ENCODE data around the gene DCBLD2. TPM values are rescaled to one million over a fixed set of nuclear protein-coding genes. Genes with fewer than 3 reads are reported as not detected.

Gene DCBLD2
- total and polyA plus RNA-seq, 2 donors (not counting 3 experiments of a cell fraction or from before 2014, with no cell fraction given): 28.7 to 77.3 TPM

DNA sequence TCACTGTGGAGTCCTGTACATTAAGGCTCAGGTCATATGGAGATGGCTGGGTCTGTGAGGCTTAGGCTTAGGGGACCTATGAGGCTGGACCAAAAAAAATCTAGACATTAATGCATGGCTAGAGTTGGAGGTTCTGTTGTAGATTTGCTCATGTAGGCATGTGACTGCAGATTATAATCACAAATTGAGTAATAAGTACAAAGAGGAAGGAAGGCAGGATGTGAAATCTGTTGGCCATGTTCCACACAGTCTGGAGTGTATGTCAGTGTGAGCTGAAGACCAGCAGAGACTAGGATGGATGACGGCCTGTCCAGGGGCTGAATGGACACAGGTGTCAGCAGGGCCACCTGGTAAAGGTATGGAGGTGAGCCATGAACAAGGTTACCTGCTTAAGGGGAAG is 138.4 kb downstream of the DCBLD2 start, which contains the start of gene ST3GAL6:
Gene ST3GAL6 (plus strand): TSS at position 265 of the 400 bp plus-strand sequence. CDS start 5,101 bp downstream, outside the sequence.
- Histone ChIP-seq H3K4me3 (replicated peaks in 1 of 3; ENCODE audit: insufficient read depth in 1 of 3, low read depth in 1 of 3, low read length in 3 of 3) (peak within 1 kb of the TSS in 1 of 3 experiments; percentile 9), H3K27ac (ENCODE audit: insufficient read depth, low read depth, low read length) (peak within 1 kb of the TSS; percentile 66), H3K9me3 (replicated peaks; ENCODE audit: control insufficient read depth, insufficient read depth, low read length) (no peaks in the 10 kb centered on the region), H3K4me1 (ENCODE audit: control insufficient read depth, extremely low read depth, insufficient read depth, low read length) (peaks cover 66% of the 10 kb centered on the region), H3K36me3 (ENCODE audit: control insufficient read depth in 2 of 2, extremely low read depth in 1 of 2, insufficient read depth in 2 of 2, low read length in 2 of 2) (no peaks in the 10 kb centered on the region), H3K79me2 (ENCODE audit: control insufficient read depth, insufficient read depth, low read length) (peaks cover 14% of the 10 kb centered on the region), H3K27me3 (ENCODE audit: control insufficient read depth in 2 of 2, insufficient read depth in 2 of 2, low read length in 2 of 2) (no peaks in the 10 kb centered on the region), H3K4me2 (ENCODE audit: insufficient read depth, low read length) (peak within 1 kb of the TSS; percentile 54), H2AFZ (ENCODE audit: low read depth, low read length) (no peak within 1 kb of the TSS), H3K9ac (replicated peaks; ENCODE audit: extremely low read depth, insufficient read depth, low read length) (peak within 1 kb of the TSS; percentile 28), H3K9me1 (replicated peaks; ENCODE audit: control insufficient read depth, extremely low read depth, insufficient read depth, low read length) (no peaks in the 10 kb centered on the region), H4K20me1 (replicated peaks; ENCODE audit: control insufficient read depth, extremely low read depth, insufficient read depth, low read length) (no peaks in the 10 kb centered on the region)
- intact Hi-C loops (cut with micrococcal nuclease) (loop anchor here (2.0 kb wide), 1 partner anchor 16 kb away; no protein-coding TSS in a partner anchor), dilution Hi-C loops (cut with MboI; ENCODE audit: extremely low pct_ligation_motif_present, low sequenced_read_pairs) (no loop called here)
- no peak for TF ChIP-seq POLR2A (IDR thresholded peaks at IDR 0.05; ENCODE audit: low read depth, low read length)
- no peak for TF ChIP-seq POLR2AphosphoS5 (IDR thresholded peaks at IDR 0.05; ENCODE audit: insufficient read depth, low read depth, low read length)
- TF ChIP-seq MYC (IDR thresholded peaks at IDR 0.05; ENCODE audit: low read depth, low read length): no peak
- no peak for TF ChIP-seq JUN (IDR thresholded peaks at IDR 0.05; ENCODE audit: borderline replicate concordance, insufficient read depth, insufficient read length, low read depth)
- peak; percentile 93 for TF ChIP-seq GATA2 (IDR thresholded peaks at IDR 0.05; ENCODE audit: insufficient read depth, insufficient read length, low read depth, low read length)
- ChIA-PET CTCF (interaction anchor here (1.0 to 1.6 kb wide), 5 partner anchors 9 to 161 kb away, joined by 3 to 11 read pairs (median 3); no protein-coding TSS in a partner anchor), POLR2A (interaction anchor here (1.4 kb wide), 1 partner anchor 14 kb away, joined by 3 read pairs; no protein-coding TSS in a partner anchor)
- DNase-seq (ENCODE audit: low read depth, low spot score): peak; percentile 85
- no TSS peak for BruUV-seq (replicated peaks)
- FAIRE-seq: peak; percentile 65

DNA sequence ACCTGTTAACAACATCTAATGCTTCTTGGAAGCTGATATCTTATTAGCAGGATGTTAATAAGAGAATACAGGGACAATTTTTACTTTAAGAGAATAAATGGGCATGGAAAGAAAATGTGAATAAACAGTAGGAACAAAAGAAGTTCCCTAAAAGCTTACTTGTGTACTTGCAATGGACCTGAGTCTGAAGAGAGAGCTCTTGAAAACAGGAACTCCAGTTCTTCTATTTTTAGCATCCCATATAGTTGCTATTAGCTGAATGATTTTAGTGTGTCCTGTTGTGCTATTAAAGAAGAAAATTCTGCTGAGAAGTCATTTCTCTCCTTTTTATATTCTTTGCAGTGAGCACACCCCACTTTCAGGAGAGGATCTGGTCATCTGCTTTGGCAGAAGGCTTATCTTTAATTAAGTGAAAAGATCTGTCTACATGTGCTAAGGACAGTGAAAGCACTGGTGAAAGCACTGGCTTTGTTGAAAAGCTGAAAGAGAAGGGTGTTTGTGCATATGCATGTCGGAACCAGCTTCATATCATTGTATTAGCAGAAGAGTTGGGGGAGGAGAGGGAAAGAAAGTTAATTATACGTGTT is 139.8 kb downstream of the DCBLD2 start:
- DNase-seq (ENCODE audit: low read depth, low spot score) (peak; percentile 60), FAIRE-seq (no peak)
- TF ChIP-seq, protein P1, sequence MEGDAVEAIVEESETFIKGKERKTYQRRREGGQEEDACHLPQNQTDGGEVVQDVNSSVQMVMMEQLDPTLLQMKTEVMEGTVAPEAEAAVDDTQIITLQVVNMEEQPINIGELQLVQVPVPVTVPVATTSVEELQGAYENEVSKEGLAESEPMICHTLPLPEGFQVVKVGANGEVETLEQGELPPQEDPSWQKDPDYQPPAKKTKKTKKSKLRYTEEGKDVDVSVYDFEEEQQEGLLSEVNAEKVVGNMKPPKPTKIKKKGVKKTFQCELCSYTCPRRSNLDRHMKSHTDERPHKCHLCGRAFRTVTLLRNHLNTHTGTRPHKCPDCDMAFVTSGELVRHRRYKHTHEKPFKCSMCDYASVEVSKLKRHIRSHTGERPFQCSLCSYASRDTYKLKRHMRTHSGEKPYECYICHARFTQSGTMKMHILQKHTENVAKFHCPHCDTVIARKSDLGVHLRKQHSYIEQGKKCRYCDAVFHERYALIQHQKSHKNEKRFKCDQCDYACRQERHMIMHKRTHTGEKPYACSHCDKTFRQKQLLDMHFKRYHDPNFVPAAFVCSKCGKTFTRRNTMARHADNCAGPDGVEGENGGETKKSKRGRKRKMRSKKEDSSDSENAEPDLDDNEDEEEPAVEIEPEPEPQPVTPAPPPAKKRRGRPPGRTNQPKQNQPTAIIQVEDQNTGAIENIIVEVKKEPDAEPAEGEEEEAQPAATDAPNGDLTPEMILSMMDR (IDR thresholded peaks at IDR 0.05; ENCODE audit: extremely low read depth in 1 of 2, insufficient read depth in 1 of 2, low read depth in 1 of 2, low read length in 2 of 2): no peak
- TF ChIP-seq EZH2 (IDR thresholded peaks at IDR 0.05; ENCODE audit: borderline replicate concordance, low read depth, low read length, severe bottlenecking): no peak
- TF ChIP-seq POLR2AphosphoS5 (IDR thresholded peaks at IDR 0.05; ENCODE audit: insufficient read depth, low read depth, low read length): no peak
- TF ChIP-seq, protein P2, sequence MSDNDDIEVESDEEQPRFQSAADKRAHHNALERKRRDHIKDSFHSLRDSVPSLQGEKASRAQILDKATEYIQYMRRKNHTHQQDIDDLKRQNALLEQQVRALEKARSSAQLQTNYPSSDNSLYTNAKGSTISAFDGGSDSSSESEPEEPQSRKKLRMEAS (IDR thresholded peaks at IDR 0.05; ENCODE audit: insufficient read depth, insufficient read length): no peak
- no peak for TF ChIP-seq JUN (IDR thresholded peaks at IDR 0.05; ENCODE audit: borderline replicate concordance, insufficient read depth, insufficient read length, low read depth)
- TF ChIP-seq FOS (IDR thresholded peaks at IDR 0.05; ENCODE audit: borderline replicate concordance, insufficient read depth, low read length): no peak
- TF ChIP-seq MYC (IDR thresholded peaks at IDR 0.05; ENCODE audit: low read depth, low read length): no peak
- TF ChIP-seq POLR2A (IDR thresholded peaks at IDR 0.05; ENCODE audit: low read depth, low read length): no peak
- TF ChIP-seq GATA2 (IDR thresholded peaks at IDR 0.05; ENCODE audit: insufficient read depth, insufficient read length, low read depth, low read length): no peak
- ChIA-PET POLR2A (interaction anchor here (1.4 kb wide), 1 partner anchor 15 kb away, joined by 3 read pairs; no protein-coding TSS in a partner anchor), CTCF (interaction anchor here (0.6 to 1.6 kb wide), 4 partner anchors 22 to 160 kb away, joined by 3 to 11 read pairs (median 4); no protein-coding TSS in a partner anchor)
- Histone ChIP-seq H3K27me3 (ENCODE audit: control insufficient read depth in 2 of 2, insufficient read depth in 2 of 2, low read length in 2 of 2) (no peaks in the 10 kb centered on the region), H3K9me1 (replicated peaks; ENCODE audit: control insufficient read depth, extremely low read depth, insufficient read depth, low read length) (no peaks in the 10 kb centered on the region), H3K27ac (ENCODE audit: insufficient read depth, low read depth, low read length) (no peak overlapping the region), H3K79me2 (ENCODE audit: control insufficient read depth, insufficient read depth, low read length) (peaks cover 14% of the 10 kb centered on the region), H4K20me1 (replicated peaks; ENCODE audit: control insufficient read depth, extremely low read depth, insufficient read depth, low read length) (no peaks in the 10 kb centered on the region), H3K4me1 (ENCODE audit: control insufficient read depth, extremely low read depth, insufficient read depth, low read length) (peaks cover 67% of the 10 kb centered on the region), H3K36me3 (ENCODE audit: control insufficient read depth in 2 of 2, extremely low read depth in 1 of 2, insufficient read depth in 2 of 2, low read length in 2 of 2) (no peaks in the 10 kb centered on the region), H2AFZ (ENCODE audit: low read depth, low read length) (no peak overlapping the region), H3K9me3 (replicated peaks; ENCODE audit: control insufficient read depth, insufficient read depth, low read length) (no peaks in the 10 kb centered on the region), H3K9ac (replicated peaks; ENCODE audit: extremely low read depth, insufficient read depth, low read length) (no peak overlapping the region), H3K4me3 (replicated peaks in 1 of 3; ENCODE audit: insufficient read depth in 1 of 3, low read depth in 1 of 3, low read length in 3 of 3) (no peak overlapping the region), H3K4me2 (ENCODE audit: insufficient read depth, low read length) (no peak overlapping the region)
- dilution Hi-C loops (cut with MboI; ENCODE audit: extremely low pct_ligation_motif_present, low sequenced_read_pairs): no loop called here
- intact Hi-C loops (cut with micrococcal nuclease): loop anchor here (2.0 kb wide), 1 partner anchor 15 kb away; no protein-coding TSS in a partner anchor
- BruUV-seq (replicated peaks): no TSS peak
